Activated B cell treated with CpG ODN at 0.5 μM for 24 hours (primary cell): ENCODE data around the gene AMIGO3. TPM values are rescaled to one million over a fixed set of nuclear protein-coding genes. Genes with fewer than 3 reads are reported as not detected.

Experiments used
- ATAC-seq: fragments of 200-7000 bp; cut with Tn5 transposase; one replicate; pipeline ENCODE4 v1.10.0; 2021; ENCODE audit warnings: low read depth, mild to moderate bottlenecking, moderate library complexity
- CTCF ChIA-PET: fragments of 350-600 bp; sonication (Branson Sonifier 250); formaldehyde crosslinking; loops from one replicate; lab custom pipeline; 2021; ENCODE audit warnings: antibody characterized with exemption; lab: Charles Lee
- POLR2A ChIA-PET: fragments of 350-600 bp; sonication (Branson Sonifier 250); formaldehyde crosslinking; loops from one replicate; lab custom pipeline; 2021; ENCODE audit warnings: antibody characterized with exemption; lab: Charles Lee
- DNase-seq: peaks from one replicate; pipeline ENCODE4 v3.0.0; 2022
- H3K27ac Mint-ChIP-seq: one replicate; pipeline ENCODE4 v1.8.0; 2020; ENCODE audit warnings: mixed read lengths
- H3K27me3 Mint-ChIP-seq: one replicate; pipeline ENCODE4 v1.8.0; 2021; ENCODE audit warnings: mixed read lengths
- H3K36me3 Mint-ChIP-seq: one replicate; pipeline ENCODE4 v1.8.0; 2021; ENCODE audit warnings: low read depth, mixed read lengths
- H3K4me1 Mint-ChIP-seq: one replicate; pipeline ENCODE4 v1.8.0; 2021; ENCODE audit warnings: mixed read lengths
- H3K4me3 Mint-ChIP-seq: one replicate; pipeline ENCODE4 v1.8.0; 2020; ENCODE audit warnings: mild to moderate bottlenecking, mixed read lengths
- H3K9me3 Mint-ChIP-seq: one replicate; pipeline ENCODE4 v1.8.0; 2020; ENCODE audit warnings: mixed read lengths
- intact Hi-C: fragments of 100-400 bp; cut with micrococcal nuclease; formaldehyde crosslinking; loops from one replicate; pipeline ENCODE4 v1.15.1; 2024
- total RNA-seq: library from RNA; stranded (reverse); gene quantifications from 2 replicates; pipeline ENCODE4 v1.2.3, GENCODE V29; 2022
- TF ChIP-seq, protein P1 (sequence below): fragments of 200-600 bp; IDR thresholded peaks from one replicate; pipeline ENCODE4 v1.8.0; 2022; ENCODE audit warnings: antibody characterized with exemption, mild to moderate bottlenecking

AMIGO3 gene
- total RNA-seq, 1 donor from 2014 or later, result not detected

DNA sequence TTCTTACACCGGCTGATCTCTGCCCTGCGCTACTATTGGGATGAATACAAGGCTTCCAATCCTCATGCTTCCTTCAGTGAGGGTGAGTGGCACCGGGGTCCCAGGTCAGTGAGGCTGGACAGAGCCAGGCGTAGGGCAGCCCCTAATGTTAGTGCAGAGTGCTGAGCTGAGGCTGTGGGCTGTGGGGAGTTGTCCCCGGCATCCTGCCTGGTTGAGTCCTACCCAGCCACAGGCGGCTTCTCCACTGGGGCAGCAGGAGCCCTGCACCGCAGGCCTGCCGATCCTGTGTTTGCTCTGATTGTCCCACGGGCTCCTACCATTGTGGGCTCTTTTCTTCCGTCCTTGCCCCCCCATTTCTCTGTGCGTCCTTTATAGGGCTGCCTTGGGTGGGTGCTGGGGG lies 16.8 kb downstream of the AMIGO3 start:
- ChIA-PET CTCF (interaction anchor here (1.5 kb wide), 1 partner anchor 133 kb away, joined by 4 read pairs; no protein-coding TSS in a partner anchor), POLR2A (interaction anchor here (1.5 kb wide), 1 partner anchor 137 kb away, joined by 7 read pairs; no protein-coding TSS in a partner anchor)
- Mint-ChIP-seq H3K4me3 (no peak overlapping the region), H3K4me1 (peaks cover 2% of the 10 kb centered on the region), H3K27ac (no peak overlapping the region), H3K36me3 (peaks cover 52% of the 10 kb centered on the region), H3K27me3 (no peaks in the 10 kb centered on the region), H3K9me3 (no peaks in the 10 kb centered on the region)
- no peak for ATAC-seq
- intact Hi-C loops, result loop anchor here (1.0 kb wide), 3 partner anchors 100 to 524 kb away; no protein-coding TSS in a partner anchor
- TF ChIP-seq, protein P1, sequence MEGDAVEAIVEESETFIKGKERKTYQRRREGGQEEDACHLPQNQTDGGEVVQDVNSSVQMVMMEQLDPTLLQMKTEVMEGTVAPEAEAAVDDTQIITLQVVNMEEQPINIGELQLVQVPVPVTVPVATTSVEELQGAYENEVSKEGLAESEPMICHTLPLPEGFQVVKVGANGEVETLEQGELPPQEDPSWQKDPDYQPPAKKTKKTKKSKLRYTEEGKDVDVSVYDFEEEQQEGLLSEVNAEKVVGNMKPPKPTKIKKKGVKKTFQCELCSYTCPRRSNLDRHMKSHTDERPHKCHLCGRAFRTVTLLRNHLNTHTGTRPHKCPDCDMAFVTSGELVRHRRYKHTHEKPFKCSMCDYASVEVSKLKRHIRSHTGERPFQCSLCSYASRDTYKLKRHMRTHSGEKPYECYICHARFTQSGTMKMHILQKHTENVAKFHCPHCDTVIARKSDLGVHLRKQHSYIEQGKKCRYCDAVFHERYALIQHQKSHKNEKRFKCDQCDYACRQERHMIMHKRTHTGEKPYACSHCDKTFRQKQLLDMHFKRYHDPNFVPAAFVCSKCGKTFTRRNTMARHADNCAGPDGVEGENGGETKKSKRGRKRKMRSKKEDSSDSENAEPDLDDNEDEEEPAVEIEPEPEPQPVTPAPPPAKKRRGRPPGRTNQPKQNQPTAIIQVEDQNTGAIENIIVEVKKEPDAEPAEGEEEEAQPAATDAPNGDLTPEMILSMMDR, result no peak
- no peak for DNase-seq

DNA sequence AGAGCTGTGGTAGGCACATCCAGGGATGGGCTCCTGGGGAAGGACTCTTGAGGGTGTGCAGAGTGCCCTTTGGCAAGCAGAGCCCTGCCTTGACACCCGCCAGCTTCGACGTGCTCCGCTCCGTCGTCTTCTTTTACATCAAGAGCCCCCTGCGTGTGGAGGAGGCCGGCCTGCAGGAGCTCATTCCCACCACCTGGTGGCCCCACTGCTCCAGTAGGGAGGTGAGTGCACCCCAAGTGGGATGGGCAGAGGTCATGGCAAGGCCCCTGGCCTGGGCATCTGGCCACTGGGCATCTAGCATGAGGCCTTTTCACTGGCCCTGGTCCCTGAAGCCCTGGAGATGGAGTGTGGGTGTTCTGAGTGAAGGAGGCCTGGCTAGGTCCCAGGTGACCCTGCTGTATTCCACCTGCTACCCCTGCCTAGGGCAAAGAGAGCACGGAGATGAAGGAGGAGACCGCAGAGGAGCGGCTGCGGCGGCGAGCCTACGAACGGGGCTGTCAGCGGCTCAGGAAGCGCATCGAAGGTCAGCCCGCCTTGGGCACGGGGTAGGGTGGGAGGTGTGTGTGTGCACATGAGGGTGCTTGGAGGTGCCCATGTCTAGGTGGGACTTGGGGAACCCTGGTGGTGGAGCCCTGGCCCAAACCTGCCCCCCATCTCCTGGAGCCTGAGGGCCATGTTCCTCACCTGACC lies 18.0 kb downstream of the AMIGO3 start:
- TF ChIP-seq, protein P1, result no peak
- no peaks in the 10 kb centered on the region for H3K9me3 Mint-ChIP-seq
- H3K4me1 Mint-ChIP-seq, result no peaks in the 10 kb centered on the region
- H3K4me3 Mint-ChIP-seq, result no peak overlapping the region
- ATAC-seq (no peak), DNase-seq (no peak)
- no peak overlapping the region for H3K27ac Mint-ChIP-seq
- intact Hi-C loops, result no loop called here
- POLR2A ChIA-PET, result interaction anchor here (0.6 to 1.5 kb wide), 2 partner anchors 124 to 162 kb away, joined by 3 read pairs; no protein-coding TSS in a partner anchor
- peaks cover 50% of the 10 kb centered on the region for H3K36me3 Mint-ChIP-seq
- no peaks in the 10 kb centered on the region for H3K27me3 Mint-ChIP-seq
- CTCF ChIA-PET, result interaction anchor here (0.5 to 1.3 kb wide), 4 partner anchors 102 to 1252 kb away, joined by 3 to 5 read pairs (median 3); partner anchors contain the start of gene INKA1

DNA sequence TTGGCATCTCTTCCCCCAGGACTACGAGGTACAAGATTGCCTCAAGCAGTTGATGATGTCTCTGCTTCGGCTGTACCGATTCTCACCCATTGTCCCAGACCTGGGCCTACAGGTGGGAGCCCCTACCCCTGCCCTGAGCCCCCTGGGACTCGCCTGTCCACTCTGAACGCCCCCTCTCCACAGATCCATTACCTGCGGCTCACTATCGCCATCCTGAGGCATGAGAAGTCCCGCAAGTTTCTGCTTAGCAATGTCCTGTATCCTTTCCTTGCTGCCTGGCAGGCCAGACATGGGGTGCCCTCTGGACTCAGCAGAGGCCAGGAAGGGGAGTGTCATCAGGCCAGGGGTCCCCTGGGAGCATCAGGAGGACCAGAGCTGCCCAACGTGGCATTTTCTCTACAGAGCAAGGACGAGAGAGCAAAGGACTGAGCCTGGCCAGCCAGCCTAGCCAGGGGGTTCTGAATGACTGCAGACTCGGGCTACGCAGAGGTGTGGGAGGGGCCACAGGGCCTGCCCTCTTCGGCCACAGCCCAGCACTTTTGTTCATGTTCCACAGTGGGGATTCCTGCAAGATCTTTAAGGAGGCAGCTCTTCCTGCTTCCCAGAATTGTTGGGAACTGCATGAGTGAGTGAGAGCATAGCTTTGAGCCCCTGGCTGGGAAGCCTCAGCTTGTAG lies 18.9 kb downstream of the AMIGO3 start:
- TF ChIP-seq, protein P1, result no peak
- Mint-ChIP-seq H3K4me3 (no peak overlapping the region), H3K27ac (no peak overlapping the region), H3K36me3 (peaks cover 48% of the 10 kb centered on the region), H3K9me3 (no peaks in the 10 kb centered on the region), H3K4me1 (no peaks in the 10 kb centered on the region), H3K27me3 (no peaks in the 10 kb centered on the region)
- ChIA-PET CTCF (interaction anchor here (0.6 to 1.3 kb wide), 3 partner anchors 102 to 494 kb away, joined by 3 to 5 read pairs (median 3); partner anchors contain the start of gene INKA1), POLR2A (interaction anchor here (0.6 to 1.5 kb wide), 2 partner anchors 125 to 161 kb away, joined by 3 read pairs; no protein-coding TSS in a partner anchor)
- DNase-seq (no peak), ATAC-seq (no peak)
- intact Hi-C loops, result no loop called here

DNA sequence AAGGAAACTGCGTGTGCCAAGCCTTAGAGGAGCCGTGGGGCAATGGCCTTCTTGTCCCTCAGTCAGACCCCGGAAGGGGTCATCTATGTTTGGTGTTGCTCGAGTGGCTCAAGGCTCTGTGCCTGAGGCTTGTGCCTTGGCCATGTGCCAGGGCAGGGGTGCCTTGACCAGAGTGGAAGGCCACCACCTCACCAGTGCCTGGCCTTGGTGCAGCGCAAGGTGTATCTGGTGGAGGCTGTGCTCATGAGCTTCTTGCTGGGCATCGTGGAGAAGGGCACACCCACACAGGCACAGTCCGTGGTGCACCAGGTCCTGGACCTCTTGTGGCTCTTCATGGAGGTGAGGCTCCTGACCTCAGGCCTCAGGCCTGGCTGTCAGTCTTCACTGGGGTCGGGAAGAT lies 19.5 kb downstream of the AMIGO3 start:
- DNase-seq, result no peak
- Mint-ChIP-seq H3K4me1 (no peaks in the 10 kb centered on the region), H3K9me3 (no peaks in the 10 kb centered on the region), H3K27ac (no peak overlapping the region), H3K27me3 (no peaks in the 10 kb centered on the region), H3K4me3 (no peak overlapping the region), H3K36me3 (peaks cover 46% of the 10 kb centered on the region)
- TF ChIP-seq, protein P1, result no peak
- CTCF ChIA-PET, result no interaction called here
- intact Hi-C loops, result no loop called here
- POLR2A ChIA-PET, result no interaction called here
- ATAC-seq, result no peak
